ENCODE data around the gene AMPD2. TPM values are rescaled to one million over a fixed set of nuclear protein-coding genes. Genes with fewer than 3 reads are reported as not detected.

Gene AMPD2
- total RNA-seq, 1 donor from 2014 or later: 22.9 TPM

- Histone ChIP-seq H3K4me2 (no peak overlapping the region), H3K36me3 (no peaks in the 10 kb centered on the region), H3K9ac (no peak overlapping the region), H3F3A (ENCODE audit: low read depth) (no peaks in the 10 kb centered on the region), H3K9me3 (ENCODE audit: low read depth) (no peaks in the 10 kb centered on the region), H3K4me1 (peaks cover 4% of the 10 kb centered on the region), H3K4me3 (no peak overlapping the region), H4K20me1 (ENCODE audit: low read depth) (peaks cover 29% of the 10 kb centered on the region), H3K27ac (no peak overlapping the region), H3K27me3 (no peaks in the 10 kb centered on the region), H2AFZ (replicated peaks) (no peak overlapping the region), H3K79me2 (ENCODE audit: low read depth) (peaks cover 40% of the 10 kb centered on the region)
- TF ChIP-seq EZH2 (IDR thresholded peaks at IDR 0.05) (no peak), CTCF (IDR thresholded peaks at IDR 0.05) (no peak), EZH2phosphoT487 (IDR thresholded peaks at IDR 0.05) (no peak)
- no peak overlapping the region for H3K4me3 Mint-ChIP-seq
- no peak overlapping the region for H3K27ac Mint-ChIP-seq
- no peak for DNase-seq (ENCODE audit: low spot score)
- peaks cover 26% of the 10 kb centered on the region for H3K36me3 Mint-ChIP-seq
- H3K27me3 Mint-ChIP-seq (ENCODE audit: insufficient read depth, low read depth): peaks cover 5% of the 10 kb centered on the region
- no peaks in the 10 kb centered on the region for H3K9me3 Mint-ChIP-seq
- H3K4me1 Mint-ChIP-seq: peaks cover 26% of the 10 kb centered on the region
Measured at GRCh38 chr1:109625601-109626560, 6.2 kb downstream of the AMPD2 start.

GRCh38 chr1:109626682-109627408 is 7.2 kb downstream of the AMPD2 start:
- peaks cover 23% of the 10 kb centered on the region for H4K20me1 ChIP-seq (ENCODE audit: low read depth)

GRCh38 chr1:109627692-109628399 is 8.2 kb downstream of the AMPD2 start:
- Histone ChIP-seq H3F3A (ENCODE audit: low read depth) (peaks cover 4% of the 10 kb centered on the region), H3K4me2 (no peak overlapping the region), H4K20me1 (ENCODE audit: low read depth) (peaks cover 22% of the 10 kb centered on the region), H3K27me3 (no peaks in the 10 kb centered on the region), H3K9me3 (ENCODE audit: low read depth) (no peaks in the 10 kb centered on the region), H3K27ac (no peak overlapping the region), H3K36me3 (no peaks in the 10 kb centered on the region), H3K9ac (no peak overlapping the region), H3K4me3 (no peak overlapping the region), H3K4me1 (peaks cover 9% of the 10 kb centered on the region), H2AFZ (replicated peaks) (no peak overlapping the region), H3K79me2 (ENCODE audit: low read depth) (peaks cover 21% of the 10 kb centered on the region)
- no peak for DNase-seq (ENCODE audit: low spot score)
- Mint-ChIP-seq H3K4me1 (peaks cover 14% of the 10 kb centered on the region), H3K36me3 (peaks cover 24% of the 10 kb centered on the region), H3K9me3 (no peaks in the 10 kb centered on the region), H3K27ac (no peak overlapping the region), H3K4me3 (no peak overlapping the region), H3K27me3 (ENCODE audit: insufficient read depth, low read depth) (peaks cover 2% of the 10 kb centered on the region)
- TF ChIP-seq EZH2 (IDR thresholded peaks at IDR 0.05): no peak
- TF ChIP-seq CTCF (IDR thresholded peaks at IDR 0.05): no peak
- TF ChIP-seq EZH2phosphoT487 (IDR thresholded peaks at IDR 0.05): no peak

More at GRCh38 chr1:109626682-109627408, 7.2 kb downstream of the AMPD2 start:
- Histone ChIP-seq H2AFZ (replicated peaks) (no peak overlapping the region), H3K9me3 (ENCODE audit: low read depth) (no peaks in the 10 kb centered on the region), H3K27me3 (no peaks in the 10 kb centered on the region), H3K36me3 (no peaks in the 10 kb centered on the region), H3K4me2 (no peak overlapping the region), H3K9ac (no peak overlapping the region), H3F3A (ENCODE audit: low read depth) (no peaks in the 10 kb centered on the region), H3K4me3 (no peak overlapping the region), H3K79me2 (ENCODE audit: low read depth) (peaks cover 31% of the 10 kb centered on the region), H3K4me1 (no peaks in the 10 kb centered on the region), H3K27ac (no peak overlapping the region)
- no peak for DNase-seq (ENCODE audit: low spot score)
- Mint-ChIP-seq H3K27ac (no peak overlapping the region), H3K4me3 (no peak overlapping the region), H3K9me3 (no peaks in the 10 kb centered on the region), H3K36me3 (peaks cover 26% of the 10 kb centered on the region), H3K4me1 (peaks cover 22% of the 10 kb centered on the region), H3K27me3 (ENCODE audit: insufficient read depth, low read depth) (peaks cover 2% of the 10 kb centered on the region)
- TF ChIP-seq EZH2phosphoT487 (IDR thresholded peaks at IDR 0.05): no peak
- TF ChIP-seq EZH2 (IDR thresholded peaks at IDR 0.05): no peak

Measured in neural progenitor cell (in vitro differentiated cells).